ENCODE results near the gene SLC26A5.

The SLC26A5 gene, protein sequence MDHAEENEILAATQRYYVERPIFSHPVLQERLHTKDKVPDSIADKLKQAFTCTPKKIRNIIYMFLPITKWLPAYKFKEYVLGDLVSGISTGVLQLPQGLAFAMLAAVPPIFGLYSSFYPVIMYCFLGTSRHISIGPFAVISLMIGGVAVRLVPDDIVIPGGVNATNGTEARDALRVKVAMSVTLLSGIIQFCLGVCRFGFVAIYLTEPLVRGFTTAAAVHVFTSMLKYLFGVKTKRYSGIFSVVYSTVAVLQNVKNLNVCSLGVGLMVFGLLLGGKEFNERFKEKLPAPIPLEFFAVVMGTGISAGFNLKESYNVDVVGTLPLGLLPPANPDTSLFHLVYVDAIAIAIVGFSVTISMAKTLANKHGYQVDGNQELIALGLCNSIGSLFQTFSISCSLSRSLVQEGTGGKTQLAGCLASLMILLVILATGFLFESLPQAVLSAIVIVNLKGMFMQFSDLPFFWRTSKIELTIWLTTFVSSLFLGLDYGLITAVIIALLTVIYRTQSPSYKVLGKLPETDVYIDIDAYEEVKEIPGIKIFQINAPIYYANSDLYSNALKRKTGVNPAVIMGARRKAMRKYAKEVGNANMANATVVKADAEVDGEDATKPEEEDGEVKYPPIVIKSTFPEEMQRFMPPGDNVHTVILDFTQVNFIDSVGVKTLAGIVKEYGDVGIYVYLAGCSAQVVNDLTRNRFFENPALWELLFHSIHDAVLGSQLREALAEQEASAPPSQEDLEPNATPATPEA

DNA sequence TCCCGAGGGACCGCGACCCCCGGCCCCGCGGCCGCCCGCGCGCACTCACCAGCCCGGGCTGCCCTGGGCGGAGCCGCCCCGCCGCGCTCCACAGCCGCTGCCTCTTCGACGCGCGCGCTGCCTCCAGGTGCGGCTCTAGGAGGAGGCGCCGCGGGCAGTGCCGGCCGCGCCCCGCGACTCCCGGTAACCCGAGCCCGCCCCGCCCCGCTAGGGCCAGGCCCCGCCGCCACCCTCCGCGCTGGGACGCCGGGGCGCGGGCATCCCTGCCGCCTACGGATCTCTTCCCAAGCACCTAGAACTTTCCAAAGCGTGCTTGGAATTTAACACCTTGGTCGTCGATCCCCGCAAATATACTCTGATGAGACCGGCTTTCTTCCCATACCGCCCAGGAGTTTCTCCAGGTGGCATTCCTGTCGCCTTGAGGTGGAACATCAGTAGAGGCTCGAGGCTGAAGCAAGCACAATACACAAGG lies at the start of gene SLC26A5:
Gene SLC26A5, minus strand, starts transcription at position 159 of the 472 bp plus-strand sequence. CDS start 24,693 bp downstream, outside the sequence.
- TF ChIP-seq TEAD4 (IDR thresholded peaks at IDR 0.05): no peak
- peak; percentile 23; the same call in 1 of the 2 replicates for TF ChIP-seq TCF12 (IDR thresholded peaks at IDR 0.05; ENCODE audit: low read depth)
- TF ChIP-seq, protein P1, sequence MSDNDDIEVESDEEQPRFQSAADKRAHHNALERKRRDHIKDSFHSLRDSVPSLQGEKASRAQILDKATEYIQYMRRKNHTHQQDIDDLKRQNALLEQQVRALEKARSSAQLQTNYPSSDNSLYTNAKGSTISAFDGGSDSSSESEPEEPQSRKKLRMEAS (IDR thresholded peaks at IDR 0.05): peak; percentile 74

DNA sequence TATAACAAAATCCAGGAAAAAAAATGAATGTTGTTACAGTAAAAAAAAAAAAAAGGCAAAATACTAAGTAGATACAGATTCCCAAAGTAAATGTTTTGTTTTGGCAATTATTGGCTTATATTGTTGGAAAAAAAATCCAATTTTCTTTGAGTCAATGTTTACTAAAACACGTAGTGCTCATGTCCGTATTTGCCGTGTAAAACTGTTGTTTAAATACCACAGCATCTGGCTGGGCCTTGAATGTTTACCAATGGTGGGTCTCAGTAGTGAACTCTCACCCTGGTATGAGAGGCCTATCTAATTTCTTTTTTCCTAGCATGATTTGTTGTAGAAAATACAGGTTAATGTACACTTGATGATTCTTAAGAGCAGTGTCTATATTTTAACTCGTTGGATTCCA lies 41.4 kb upstream of the SLC26A5 start:
- TF ChIP-seq NFIC (IDR thresholded peaks at IDR 0.05): no peak
- TF ChIP-seq YY1 (IDR thresholded peaks at IDR 0.05; ENCODE audit: low read depth): no peak

DNA sequence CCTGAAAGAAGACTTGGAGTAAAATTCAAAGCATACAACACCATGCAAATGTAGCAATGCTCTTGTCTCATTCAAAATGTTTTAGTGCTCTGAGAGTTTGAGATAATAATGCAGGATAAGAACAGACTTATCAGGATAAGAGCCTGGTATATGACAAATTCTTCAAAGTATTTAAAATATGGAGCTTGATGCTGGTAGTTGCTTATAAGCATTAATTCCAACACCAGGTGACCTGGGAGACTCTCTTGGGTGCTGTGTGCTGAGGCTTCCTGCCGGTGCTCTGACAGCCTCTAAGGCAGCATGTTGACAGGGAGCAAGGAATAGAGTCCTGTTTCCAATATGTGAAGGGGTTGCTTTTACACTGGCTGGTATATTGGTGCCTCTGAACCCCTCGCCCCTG lies 34.8 kb upstream of the SLC26A5 start:
- TF ChIP-seq FOXM1 (IDR thresholded peaks at IDR 0.05; ENCODE audit: borderline replicate concordance, low read depth) (no peak), EP300 (IDR thresholded peaks at IDR 0.05; ENCODE audit: borderline replicate concordance) (no peak), RAD21 (IDR thresholded peaks at IDR 0.05; ENCODE audit: low read depth) (no peak), CEBPB (IDR thresholded peaks at IDR 0.05) (no peak), YY1 (IDR thresholded peaks at IDR 0.05; ENCODE audit: low read depth) (no peak), EGR1 (IDR thresholded peaks at IDR 0.05) (no peak), NFIC (IDR thresholded peaks at IDR 0.05) (no peak), TAF1 (IDR thresholded peaks at IDR 0.05; ENCODE audit: low read depth) (no peak), TCF12 (IDR thresholded peaks at IDR 0.05; ENCODE audit: low read depth) (no peak), ZBTB7A (IDR thresholded peaks at IDR 0.05; ENCODE audit: low read depth) (no peak)
- TF ChIP-seq, protein P2, sequence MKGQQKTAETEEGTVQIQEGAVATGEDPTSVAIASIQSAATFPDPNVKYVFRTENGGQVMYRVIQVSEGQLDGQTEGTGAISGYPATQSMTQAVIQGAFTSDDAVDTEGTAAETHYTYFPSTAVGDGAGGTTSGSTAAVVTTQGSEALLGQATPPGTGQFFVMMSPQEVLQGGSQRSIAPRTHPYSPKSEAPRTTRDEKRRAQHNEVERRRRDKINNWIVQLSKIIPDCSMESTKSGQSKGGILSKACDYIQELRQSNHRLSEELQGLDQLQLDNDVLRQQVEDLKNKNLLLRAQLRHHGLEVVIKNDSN (IDR thresholded peaks at IDR 0.05): no peak
- TF ChIP-seq, protein P1 (IDR thresholded peaks at IDR 0.05): no peak

DNA sequence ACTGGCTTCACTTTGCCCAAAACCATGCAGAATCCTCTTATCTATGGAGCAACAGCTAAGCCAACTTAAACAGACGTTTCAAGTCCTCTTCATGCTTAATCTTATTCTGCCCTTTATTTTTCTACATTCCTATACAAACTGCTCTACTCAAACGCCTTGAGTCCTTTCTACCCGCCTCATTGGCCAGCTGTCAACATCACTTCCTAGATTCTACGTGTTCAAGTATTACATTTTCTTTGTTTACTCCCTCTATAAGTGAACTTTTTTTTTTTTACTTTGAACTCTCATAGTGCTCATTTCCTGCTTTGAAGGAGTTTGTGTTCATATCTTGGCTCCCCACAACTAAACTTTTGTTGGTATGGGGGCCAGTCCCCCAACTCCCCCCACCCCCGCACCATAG lies 28.9 kb upstream of the SLC26A5 start:
- TF ChIP-seq, protein P3, sequence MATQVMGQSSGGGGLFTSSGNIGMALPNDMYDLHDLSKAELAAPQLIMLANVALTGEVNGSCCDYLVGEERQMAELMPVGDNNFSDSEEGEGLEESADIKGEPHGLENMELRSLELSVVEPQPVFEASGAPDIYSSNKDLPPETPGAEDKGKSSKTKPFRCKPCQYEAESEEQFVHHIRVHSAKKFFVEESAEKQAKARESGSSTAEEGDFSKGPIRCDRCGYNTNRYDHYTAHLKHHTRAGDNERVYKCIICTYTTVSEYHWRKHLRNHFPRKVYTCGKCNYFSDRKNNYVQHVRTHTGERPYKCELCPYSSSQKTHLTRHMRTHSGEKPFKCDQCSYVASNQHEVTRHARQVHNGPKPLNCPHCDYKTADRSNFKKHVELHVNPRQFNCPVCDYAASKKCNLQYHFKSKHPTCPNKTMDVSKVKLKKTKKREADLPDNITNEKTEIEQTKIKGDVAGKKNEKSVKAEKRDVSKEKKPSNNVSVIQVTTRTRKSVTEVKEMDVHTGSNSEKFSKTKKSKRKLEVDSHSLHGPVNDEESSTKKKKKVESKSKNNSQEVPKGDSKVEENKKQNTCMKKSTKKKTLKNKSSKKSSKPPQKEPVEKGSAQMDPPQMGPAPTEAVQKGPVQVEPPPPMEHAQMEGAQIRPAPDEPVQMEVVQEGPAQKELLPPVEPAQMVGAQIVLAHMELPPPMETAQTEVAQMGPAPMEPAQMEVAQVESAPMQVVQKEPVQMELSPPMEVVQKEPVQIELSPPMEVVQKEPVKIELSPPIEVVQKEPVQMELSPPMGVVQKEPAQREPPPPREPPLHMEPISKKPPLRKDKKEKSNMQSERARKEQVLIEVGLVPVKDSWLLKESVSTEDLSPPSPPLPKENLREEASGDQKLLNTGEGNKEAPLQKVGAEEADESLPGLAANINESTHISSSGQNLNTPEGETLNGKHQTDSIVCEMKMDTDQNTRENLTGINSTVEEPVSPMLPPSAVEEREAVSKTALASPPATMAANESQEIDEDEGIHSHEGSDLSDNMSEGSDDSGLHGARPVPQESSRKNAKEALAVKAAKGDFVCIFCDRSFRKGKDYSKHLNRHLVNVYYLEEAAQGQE (IDR thresholded peaks at IDR 0.05; ENCODE audit: low read depth): no peak
- TF ChIP-seq, protein P2 (IDR thresholded peaks at IDR 0.05): no peak
- no peak for TF ChIP-seq CEBPB (IDR thresholded peaks at IDR 0.05)
- TF ChIP-seq, protein P1 (IDR thresholded peaks at IDR 0.05): no peak
- no peak for TF ChIP-seq CREB1 (IDR thresholded peaks at IDR 0.05; ENCODE audit: low read depth)
- no peak for TF ChIP-seq EP300 (IDR thresholded peaks at IDR 0.05; ENCODE audit: borderline replicate concordance)
- TF ChIP-seq YY1 (IDR thresholded peaks at IDR 0.05; ENCODE audit: low read depth): no peak
- TF ChIP-seq TAF1 (IDR thresholded peaks at IDR 0.05; ENCODE audit: low read depth): no peak
- TF ChIP-seq TEAD4 (IDR thresholded peaks at IDR 0.05): no peak

DNA sequence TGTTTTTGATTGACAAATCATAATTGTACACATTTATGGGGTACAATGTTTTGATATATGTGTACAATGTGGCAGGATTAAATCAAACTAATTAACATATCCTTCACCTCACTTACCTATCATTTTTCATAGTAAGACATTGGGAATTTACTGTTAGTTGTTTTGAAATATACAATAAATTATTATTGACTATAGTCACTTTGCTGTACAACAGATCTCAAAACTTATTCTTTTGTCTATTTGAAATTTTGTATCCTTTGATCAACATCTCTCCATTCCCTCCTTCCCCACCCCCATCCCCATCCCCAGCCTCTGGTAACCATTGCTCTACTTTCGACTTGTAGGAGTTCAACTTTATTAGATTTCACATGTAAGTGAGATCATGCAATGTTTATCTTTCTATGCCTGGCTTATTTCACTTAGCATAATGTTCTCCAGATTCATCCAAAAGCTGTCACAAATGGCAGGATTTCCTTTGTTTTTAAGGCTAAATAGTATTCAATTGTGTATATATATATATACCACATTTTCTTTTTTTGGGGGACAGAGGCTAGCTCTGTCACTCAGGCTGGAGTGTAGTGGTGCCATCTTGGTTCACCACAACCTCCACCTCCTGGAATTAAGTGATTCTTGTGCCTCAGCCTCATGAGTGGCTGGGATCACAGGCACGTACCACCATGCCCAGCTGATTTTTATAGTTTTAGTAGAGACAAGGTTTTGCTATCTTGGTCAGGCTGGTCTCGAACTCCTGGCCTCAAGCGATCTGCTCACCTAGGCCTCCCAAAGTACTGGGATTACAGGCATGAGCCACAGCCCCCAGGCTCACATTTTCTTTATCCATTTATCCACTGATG lies 23.3 kb upstream of the SLC26A5 start:
- no peak for TF ChIP-seq NFIC (IDR thresholded peaks at IDR 0.05)

DNA sequence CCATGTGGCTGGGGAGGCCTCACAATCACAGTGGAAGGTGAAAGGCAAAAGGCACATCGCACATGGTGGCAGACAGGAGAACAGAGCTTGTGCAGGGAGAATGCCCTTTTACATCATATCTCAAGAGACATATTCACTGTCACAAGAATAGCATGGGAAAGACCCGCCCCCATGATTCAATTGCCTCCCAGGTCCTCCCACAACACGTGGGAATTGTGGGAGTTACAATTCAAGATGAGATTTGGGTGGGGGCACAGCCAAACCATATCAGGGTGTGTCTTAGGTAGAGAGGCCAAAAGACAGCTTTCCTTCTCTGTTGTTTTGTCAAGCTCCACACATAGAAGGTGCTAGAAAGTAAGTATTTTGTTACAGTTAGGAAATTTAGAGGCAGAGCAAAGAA lies 20.8 kb upstream of the SLC26A5 start:
- TF ChIP-seq, protein P3 (IDR thresholded peaks at IDR 0.05; ENCODE audit: low read depth): no peak
- no peak for TF ChIP-seq TCF12 (IDR thresholded peaks at IDR 0.05; ENCODE audit: low read depth)
- no peak for TF ChIP-seq RAD21 (IDR thresholded peaks at IDR 0.05; ENCODE audit: low read depth)
- TF ChIP-seq NFIC (IDR thresholded peaks at IDR 0.05): no peak

All from Ishikawa (cell line).